Peyer's patch (tissue), 4 donors: ENCODE results near the gene LRRC73. TPM values are rescaled to one million over a fixed set of nuclear protein-coding genes. Genes with fewer than 3 reads are reported as not detected.
"Not testable (repeated sequence)": the region's sequence is repeated elsewhere in the genome, so short reads cannot be mapped to it uniquely, and the experiment has no call there.

Experiments
- DNase-seq, 3 donors: peaks; one replicate each; pipeline ENCODE4 v3.0.0-alpha.2; 2017 to 2019
- H3K27ac ChIP-seq, 4 donors: fragments of 200-600 bp; sonication (generic); one replicate each; pipeline ENCODE4 v1.5.1; 2016 to 2019
- H3K27me3 ChIP-seq, 2 donors: fragments of 200-600 bp; sonication (generic); one replicate each; pipeline ENCODE4 v1.5.1; 2019
- H3K36me3 ChIP-seq, 3 donors: fragments of 200-600 bp; sonication (generic); one replicate each; pipeline ENCODE4 v1.5.1; 2016 to 2019
- H3K4me1 ChIP-seq, 4 donors: fragments of 200-600 bp; sonication (generic); one replicate each; pipeline ENCODE4 v1.5.1; 2016 to 2019
- H3K4me3 ChIP-seq, 4 donors: fragments of 200-600 bp; sonication (generic); 1 replicate in 3 of 4; 2 replicates in 1 of 4; pipeline ENCODE4 v1.5.1; 2016 to 2019; ENCODE audit warnings: mild to moderate bottlenecking in 1 of 4
- H3K9me3 ChIP-seq, 4 donors: fragments of 200-600 bp; sonication (generic); one replicate each; pipeline ENCODE4 v1.5.1; 2016 to 2019; ENCODE audit warnings: mild to moderate bottlenecking in 1 of 4
- CTCF ChIP-seq, 6 experiments: fragments of 450-650 bp in 4 of 6; fragments of 200-600 bp in 2 of 6; sonication (generic) in 1 of 6; IDR thresholded peaks; one replicate each; pipeline ENCODE4 v1.5.1; 2017 to 2019; ENCODE audit warnings: antibody characterized with exemption in 6 of 6, mild to moderate bottlenecking in 3 of 6, moderate library complexity in 1 of 6
- POLR2A ChIP-seq, 2 donors: fragments of 450-650 bp; IDR thresholded peaks; one replicate each; pipeline ENCODE4 v1.5.1; 2017; ENCODE audit warnings: antibody characterized with exemption in 2 of 2, mild to moderate bottlenecking in 2 of 2, moderate library complexity in 2 of 2
- total RNA-seq, 4 donors: library from RNA; depleted of rRNA; stranded (reverse); fragments of >200 nt; gene quantifications; one replicate each; pipeline ENCODE4 v1.1.0, GENCODE V29; 2016

Gene LRRC73
- total RNA-seq, 4 donors from 2014 or later: 3.3 TPM; not detected in 3

DNA sequence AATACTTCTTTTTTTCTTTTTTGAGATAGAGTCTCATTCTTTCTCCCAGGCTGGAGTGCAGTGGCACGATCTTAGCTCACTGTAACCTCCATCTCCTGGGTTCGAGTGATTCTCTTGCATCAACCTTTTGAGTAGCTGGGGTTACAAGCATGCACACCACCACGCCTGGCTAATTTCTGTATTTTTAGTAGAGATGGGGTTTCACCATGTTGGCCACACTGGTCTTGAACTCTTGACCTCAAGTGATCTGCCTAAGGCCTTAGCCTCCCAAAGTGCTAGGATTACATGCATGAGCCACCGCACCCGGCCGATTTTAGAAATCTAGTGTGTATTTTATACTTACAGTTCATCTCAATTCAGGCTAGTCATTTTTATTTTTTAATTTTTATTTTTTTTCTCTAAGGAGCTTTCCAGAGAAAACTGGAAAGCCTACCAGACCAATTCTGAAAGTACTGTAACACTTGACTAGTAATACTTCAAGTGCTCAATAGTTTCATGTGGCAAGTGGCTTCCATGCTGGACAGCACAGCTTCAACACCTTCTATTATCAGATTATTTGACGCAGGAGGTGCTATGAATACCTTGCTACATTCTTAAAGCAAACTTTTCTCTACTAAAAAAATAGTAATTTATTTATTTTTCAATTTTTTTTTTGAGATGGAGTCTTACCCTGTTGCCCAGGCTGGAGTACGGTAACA, 31.8 kb upstream of the LRRC73 start:
- peaks cover 0 to 49% (median 0%) of the 10 kb centered on the region in 3 donors for H3K36me3 ChIP-seq
- no peak overlapping the region for H3K4me3 ChIP-seq
- TF ChIP-seq POLR2A (IDR thresholded peaks at IDR 0.05) (no peak), CTCF (IDR thresholded peaks at IDR 0.05) (no peak)
- H3K4me1 ChIP-seq: no peaks in the 10 kb centered on the region
- DNase-seq: no peak
- no peak overlapping the region for H3K27ac ChIP-seq
- H3K27me3 ChIP-seq: no peaks in the 10 kb centered on the region
- no peaks in the 10 kb centered on the region for H3K9me3 ChIP-seq

GRCh38 chr6:43540507-43540906, 30.4 kb upstream of the LRRC73 start:
- no peaks in the 10 kb centered on the region for H3K9me3 ChIP-seq
- no peak for DNase-seq
- TF ChIP-seq CTCF (IDR thresholded peaks at IDR 0.05) (no peak), POLR2A (IDR thresholded peaks at IDR 0.05) (no peak)
- H3K27ac ChIP-seq: no peak overlapping the region
- peaks cover 0 to 37% (median 0%) of the 10 kb centered on the region in 3 donors for H3K36me3 ChIP-seq
- H3K4me1 ChIP-seq: no peaks in the 10 kb centered on the region
- H3K27me3 ChIP-seq: no peaks in the 10 kb centered on the region
- no peak overlapping the region for H3K4me3 ChIP-seq

DNA sequence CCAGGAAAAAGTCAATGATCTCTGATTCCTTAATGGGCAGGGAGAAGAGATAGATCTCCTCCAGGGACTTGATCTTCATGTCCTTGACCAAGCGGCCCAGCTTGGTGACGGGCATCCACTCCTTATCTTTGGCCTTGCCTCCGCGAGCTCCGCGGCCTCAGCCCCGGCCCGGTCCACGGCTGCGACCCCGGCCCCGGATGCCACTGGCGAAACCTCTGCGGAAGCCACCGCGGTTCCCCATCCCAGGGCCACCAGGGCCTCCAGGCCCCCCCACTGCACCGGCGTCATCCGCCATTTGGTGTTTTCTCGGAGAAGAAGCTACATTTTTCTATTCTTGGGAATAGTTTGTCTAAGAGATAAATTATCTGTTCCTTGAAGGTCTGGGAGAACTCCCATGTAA, 29.3 kb upstream of the LRRC73 start:
- H3K4me1 ChIP-seq, DNase-seq, H3K27me3 ChIP-seq, H3K27ac ChIP-seq, H3K4me3 ChIP-seq, H3K9me3 ChIP-seq: not testable (repeated sequence)
- H3K36me3 ChIP-seq: peaks cover 0 to 27% (median 0%) of the 10 kb centered on the region in 3 donors

- not testable (repeated sequence) for H3K27ac ChIP-seq, H3K4me3 ChIP-seq, H3K9me3 ChIP-seq, DNase-seq, H3K27me3 ChIP-seq, H3K4me1 ChIP-seq
- peaks cover 0 to 31% (median 0%) of the 10 kb centered on the region in 3 donors for H3K36me3 ChIP-seq
Observed at GRCh38 chr6:43538986-43539385, 28.8 kb upstream of the LRRC73 start.

- H3K36me3 ChIP-seq: peaks cover 0 to 56% (median 2%) of the 10 kb centered on the region in 3 donors
Observed at GRCh38 chr6:43532201-43532600, 22.1 kb upstream of the LRRC73 start.

GRCh38 chr6:43524483-43524961, 14.4 kb upstream of the LRRC73 start:
- Histone ChIP-seq H3K36me3 (peaks cover 0 to 97% (median 2%) of the 10 kb centered on the region in 3 donors), H3K27me3 (no peaks in the 10 kb centered on the region), H3K4me1 (no peaks in the 10 kb centered on the region), H3K9me3 (no peaks in the 10 kb centered on the region), H3K27ac (no peak overlapping the region), H3K4me3 (no peak overlapping the region)
- TF ChIP-seq POLR2A (IDR thresholded peaks at IDR 0.05) (no peak), CTCF (IDR thresholded peaks at IDR 0.05) (no peak)
- peak in 1 of 3 donors; percentile 34 for DNase-seq

More at GRCh38 chr6:43532201-43532600, 22.1 kb upstream of the LRRC73 start:
- Histone ChIP-seq H3K4me1 (no peaks in the 10 kb centered on the region), H3K27ac (no peak overlapping the region), H3K4me3 (no peak overlapping the region), H3K9me3 (no peaks in the 10 kb centered on the region), H3K27me3 (no peaks in the 10 kb centered on the region)
- DNase-seq: no peak
- TF ChIP-seq POLR2A (IDR thresholded peaks at IDR 0.05) (no peak), CTCF (IDR thresholded peaks at IDR 0.05) (no peak)
